H9 (cell line): ENCODE data around the gene S100A4. TPM values are rescaled to one million over a fixed set of nuclear protein-coding genes. Genes with fewer than 3 reads are reported as not detected.
A peak's percentile ranks its signal among the peaks of the same experiment; 100 is the strongest.

Experiments used
- DNase-seq: peaks from one replicate; pipeline ENCODE4 v3.0.0-alpha.2; 2017
- H2AFZ ChIP-seq: one replicate; pipeline ENCODE4 v1.6.1; 2013; ENCODE audit warnings: mild to moderate bottlenecking, low read length, control low read depth, moderate library complexity
- H2AK5ac ChIP-seq: 2 replicates; pipeline ENCODE4 v1.6.1; 2013; ENCODE audit warnings: low read length, control low read depth, mixed read lengths; ENCODE audit not compliant: insufficient read length
- H2BK120ac ChIP-seq: one replicate; pipeline ENCODE4 v1.6.1; 2013; ENCODE audit warnings: low read depth, mild to moderate bottlenecking, low read length, control low read depth, inconsistent platforms; ENCODE audit not compliant: poor library complexity, severe bottlenecking
- H2BK12ac ChIP-seq: 2 replicates; pipeline ENCODE4 v1.6.1; 2013; ENCODE audit warnings: low read length, control low read depth, mixed read lengths, low read depth; ENCODE audit not compliant: insufficient read length
- H2BK15ac ChIP-seq: 2 replicates; pipeline ENCODE4 v1.6.1; 2013; ENCODE audit warnings: low read depth, low read length, control low read depth
- H2BK20ac ChIP-seq: one replicate; pipeline ENCODE4 v1.6.1; 2013; ENCODE audit warnings: low read depth, mild to moderate bottlenecking, low read length, control low read depth, inconsistent platforms; ENCODE audit not compliant: poor library complexity, severe bottlenecking
- H2BK5ac ChIP-seq: 2 replicates; pipeline ENCODE4 v1.6.1; 2013; ENCODE audit warnings: low read length, control low read depth, mixed read lengths; ENCODE audit not compliant: insufficient read length
- H3K14ac ChIP-seq: 2 replicates; pipeline ENCODE4 v1.6.1; 2013; ENCODE audit warnings: low read length, control low read depth; ENCODE audit not compliant: insufficient read depth
- H3K18ac ChIP-seq: 2 replicates; pipeline ENCODE4 v1.6.1; 2013; ENCODE audit warnings: low read depth, mild to moderate bottlenecking, mixed read lengths, low read length, control low read depth; ENCODE audit not compliant: insufficient read length
- H3K23ac ChIP-seq: 2 replicates; pipeline ENCODE4 v1.6.1; 2013; ENCODE audit warnings: low read length, control low read depth, mixed read lengths, low read depth; ENCODE audit not compliant: insufficient read length
- H3K23me2 ChIP-seq: 2 replicates; pipeline ENCODE4 v1.6.1; 2013; ENCODE audit warnings: low read depth, mild to moderate bottlenecking, mixed read lengths, low read length, control low read depth; ENCODE audit not compliant: insufficient read length, poor library complexity, severe bottlenecking
- H3K27ac ChIP-seq: 2 replicates; pipeline ENCODE4 v1.5.1; 2013; ENCODE audit warnings: low read length, control low read depth, mixed read lengths, low read depth; ENCODE audit not compliant: insufficient read length
- H3K27me3 ChIP-seq: 2 replicates; pipeline ENCODE4 v1.6.1; 2013; ENCODE audit warnings: low read length, control low read depth, inconsistent platforms; ENCODE audit not compliant: insufficient read depth
- H3K4ac ChIP-seq: 2 replicates; pipeline ENCODE4 v1.6.1; 2013; ENCODE audit warnings: low read depth, mild to moderate bottlenecking, control low read depth, inconsistent platforms, low read length, moderate library complexity
- H3K4me1 ChIP-seq: 2 replicates; pipeline ENCODE4 v1.6.1; 2013; ENCODE audit warnings: low read length, control low read depth, inconsistent platforms; ENCODE audit not compliant: insufficient read depth
- H3K4me2 ChIP-seq: 2 replicates; pipeline ENCODE4 v1.6.1; 2013; ENCODE audit warnings: low read length, control low read depth, mixed read lengths; ENCODE audit not compliant: insufficient read length, insufficient read depth
- H3K56ac ChIP-seq: 2 replicates; pipeline ENCODE4 v1.6.1; 2013; ENCODE audit warnings: low read depth, mild to moderate bottlenecking, mixed read lengths, low read length, control low read depth; ENCODE audit not compliant: insufficient read length
- H3K79me1 ChIP-seq: 2 replicates; pipeline ENCODE4 v1.6.1; 2013; ENCODE audit warnings: low read depth, mild to moderate bottlenecking, moderate library complexity, low read length, control low read depth, inconsistent platforms; ENCODE audit not compliant: insufficient read depth, poor library complexity, severe bottlenecking
- H3K79me2 ChIP-seq: 2 replicates; pipeline ENCODE4 v1.6.1; 2013; ENCODE audit warnings: low read length, control low read depth, inconsistent platforms; ENCODE audit not compliant: insufficient read depth
- H3K9ac ChIP-seq: 2 replicates; pipeline ENCODE4 v1.6.1; 2013; ENCODE audit warnings: low read length, control low read depth, mixed read lengths; ENCODE audit not compliant: insufficient read length; ENCODE audit errors: extremely low read depth
- H3K9me3 ChIP-seq: one replicate; pipeline ENCODE4 v1.6.1; 2013; ENCODE audit warnings: low read depth, low read length, inconsistent platforms; ENCODE audit not compliant: control insufficient read depth
- H3T11ph ChIP-seq: one replicate; pipeline ENCODE4 v1.6.1; 2013; ENCODE audit warnings: mild to moderate bottlenecking, low read length, control low read depth, inconsistent platforms
- H4K20me1 ChIP-seq: one replicate; pipeline ENCODE4 v1.6.1; 2013; ENCODE audit not compliant: control insufficient read depth, insufficient read length, insufficient read depth
- H4K5ac ChIP-seq: 2 replicates; pipeline ENCODE4 v1.6.1; 2013; ENCODE audit warnings: low read depth, mild to moderate bottlenecking, mixed read lengths, low read length, control low read depth; ENCODE audit not compliant: insufficient read length
- H4K8ac ChIP-seq: replicated peaks from 2 replicates; pipeline ENCODE4 v1.6.1; 2013; ENCODE audit warnings: low read length, control low read depth, mixed read lengths, low read depth; ENCODE audit not compliant: insufficient read length
- H4K91ac ChIP-seq: 2 replicates; pipeline ENCODE4 v1.6.1; 2013; ENCODE audit warnings: low read depth, mild to moderate bottlenecking, moderate library complexity, mixed read lengths, low read length, control low read depth; ENCODE audit not compliant: insufficient read length
- H3K27ac Mint-ChIP-seq, 3 experiments: 2 replicates in 2 of 3; 3 replicates in 1 of 3; pipeline ENCODE4 v1.8.0; 2020 to 2021; ENCODE audit warnings: mixed read lengths in 3 of 3, mild to moderate bottlenecking in 1 of 3, moderate library complexity in 1 of 3
- H3K27me3 Mint-ChIP-seq: 2 replicates; pipeline ENCODE4 v1.8.0; 2021; ENCODE audit warnings: low read depth, mild to moderate bottlenecking, moderate library complexity, mixed read lengths
- H3K36me3 Mint-ChIP-seq, 3 experiments: 2 replicates in 2 of 3; 3 replicates in 1 of 3; pipeline ENCODE4 v1.8.0; 2020 to 2021; ENCODE audit warnings: low read depth in 3 of 3, mixed read lengths in 3 of 3; ENCODE audit not compliant: insufficient read depth in 1 of 3
- H3K4me1 Mint-ChIP-seq, 2 experiments: 2 replicates each; pipeline ENCODE4 v1.8.0; 2020; ENCODE audit warnings: mixed read lengths in 2 of 2
- H3K4me3 Mint-ChIP-seq, 2 experiments: 2 replicates in 1 of 2; 3 replicates in 1 of 2; pipeline ENCODE4 v1.8.0; 2020 to 2021; ENCODE audit warnings: mild to moderate bottlenecking in 2 of 2, mixed read lengths in 2 of 2, moderate library complexity in 1 of 2
- H3K9me3 Mint-ChIP-seq, 2 experiments: 2 replicates in 1 of 2; 3 replicates in 1 of 2; pipeline ENCODE4 v1.8.0; 2020; ENCODE audit warnings: mild to moderate bottlenecking in 2 of 2, mixed read lengths in 2 of 2, moderate library complexity in 1 of 2
- WGBS: extraction: QIAGEN DNeasy Blood & Tissue Kit; methylation state at CpG from one replicate; pipeline ENCODE4 v1.1.7; 2013; ENCODE audit warnings: missing lambda C conversion rate, low lambda C conversion rate, mixed read lengths; ENCODE audit not compliant: insufficient read length; ENCODE audit errors: extremely low coverage; 5-methylcytosine and 5-hydroxymethylcytosine counted together
- total RNA-seq: library from RNA; stranded (reverse); gene quantifications from 2 replicates; pipeline ENCODE4 v1.2.1, GENCODE V29; 2021
- TF ChIP-seq, protein P1 (sequence below): fragments of 200-600 bp; sonication (generic); conservative IDR thresholded peaks from 3 replicates; pipeline ENCODE4 v1.8.0; 2021; ENCODE audit warnings: antibody characterized with exemption, mild to moderate bottlenecking

S100A4 gene
- total RNA-seq, 1 experiment from 2014 or later: 9.0 TPM

DNA sequence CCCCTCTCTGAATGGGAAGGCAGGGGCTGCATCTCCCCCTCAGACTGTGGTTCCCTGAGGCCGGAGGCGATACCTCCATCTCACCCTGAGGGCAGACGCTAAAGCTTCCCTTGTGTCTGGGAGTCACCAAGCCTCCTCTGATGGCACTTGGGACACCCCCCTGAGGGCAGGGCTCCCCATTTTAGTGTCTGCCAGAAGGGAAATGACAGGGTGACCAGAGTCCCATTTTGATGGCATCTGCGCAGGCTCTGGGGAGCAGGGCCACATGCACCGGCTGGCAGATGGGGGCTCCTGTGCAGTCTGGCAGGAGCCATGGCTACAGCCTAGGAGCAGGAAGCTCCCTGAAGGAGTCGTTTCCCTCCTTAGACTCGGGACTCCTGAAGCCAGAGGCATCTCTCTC is 18.4 kb upstream of the S100A4 start:
- no peak overlapping the region for H3K18ac ChIP-seq
- H2AK5ac ChIP-seq: no peak overlapping the region
- H3K79me2 ChIP-seq: no peaks in the 10 kb centered on the region
- Mint-ChIP-seq H3K4me1 (peaks cover 31 to 33% of the 10 kb centered on the region in 2 experiments), H3K27ac (no peak overlapping the region), H3K36me3 (no peaks in the 10 kb centered on the region), H3K9me3 (no peaks in the 10 kb centered on the region), H3K27me3 (peaks cover 6% of the 10 kb centered on the region), H3K4me3 (no peak overlapping the region)
- no peak overlapping the region for H4K5ac ChIP-seq
- no peak overlapping the region for H3K4me2 ChIP-seq
- H2AFZ ChIP-seq: no peak overlapping the region
- no peak overlapping the region for H4K91ac ChIP-seq
- peaks cover 7% of the 10 kb centered on the region; the same call in 1 of the 2 replicates for H3K4me1 ChIP-seq
- no peaks in the 10 kb centered on the region for H3K79me1 ChIP-seq
- no peak overlapping the region for H2BK5ac ChIP-seq
- H3K27me3 ChIP-seq: no peaks in the 10 kb centered on the region
- H2BK15ac ChIP-seq: no peak overlapping the region
- H3T11ph ChIP-seq: no peak overlapping the region
- no peaks in the 10 kb centered on the region for H3K9me3 ChIP-seq
- H3K14ac ChIP-seq: peak overlapping the region; percentile 13; the same call in 1 of the 2 replicates
- no peak overlapping the region for H3K56ac ChIP-seq
- TF ChIP-seq, protein P1, sequence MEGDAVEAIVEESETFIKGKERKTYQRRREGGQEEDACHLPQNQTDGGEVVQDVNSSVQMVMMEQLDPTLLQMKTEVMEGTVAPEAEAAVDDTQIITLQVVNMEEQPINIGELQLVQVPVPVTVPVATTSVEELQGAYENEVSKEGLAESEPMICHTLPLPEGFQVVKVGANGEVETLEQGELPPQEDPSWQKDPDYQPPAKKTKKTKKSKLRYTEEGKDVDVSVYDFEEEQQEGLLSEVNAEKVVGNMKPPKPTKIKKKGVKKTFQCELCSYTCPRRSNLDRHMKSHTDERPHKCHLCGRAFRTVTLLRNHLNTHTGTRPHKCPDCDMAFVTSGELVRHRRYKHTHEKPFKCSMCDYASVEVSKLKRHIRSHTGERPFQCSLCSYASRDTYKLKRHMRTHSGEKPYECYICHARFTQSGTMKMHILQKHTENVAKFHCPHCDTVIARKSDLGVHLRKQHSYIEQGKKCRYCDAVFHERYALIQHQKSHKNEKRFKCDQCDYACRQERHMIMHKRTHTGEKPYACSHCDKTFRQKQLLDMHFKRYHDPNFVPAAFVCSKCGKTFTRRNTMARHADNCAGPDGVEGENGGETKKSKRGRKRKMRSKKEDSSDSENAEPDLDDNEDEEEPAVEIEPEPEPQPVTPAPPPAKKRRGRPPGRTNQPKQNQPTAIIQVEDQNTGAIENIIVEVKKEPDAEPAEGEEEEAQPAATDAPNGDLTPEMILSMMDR: no peak
- no peak overlapping the region for H4K8ac ChIP-seq
- no peak overlapping the region for H3K23ac ChIP-seq
- no CpG with 5 or more reads among the region's 7 CpGs for WGBS
- H2BK12ac ChIP-seq: no peak overlapping the region
- peak; percentile 27 for DNase-seq
- no peaks in the 10 kb centered on the region for H3K23me2 ChIP-seq
- H3K9ac ChIP-seq: no peak overlapping the region
- no peak overlapping the region for H3K27ac ChIP-seq
- no peak overlapping the region for H3K4ac ChIP-seq
- peaks cover 3% of the 10 kb centered on the region for H4K20me1 ChIP-seq
- H2BK120ac ChIP-seq: no peak overlapping the region
- no peak overlapping the region for H2BK20ac ChIP-seq
